CD4-positive, alpha-beta T cell (primary cell): Measurements from ENCODE around the gene KCND3. TPM values are rescaled to one million over a fixed set of nuclear protein-coding genes. Genes with fewer than 3 reads are reported as not detected.

Source experiments
- ATAC-seq: fragments of 200-7000 bp; cut with Tn5 transposase; one replicate; pipeline ENCODE4 v1.10.0; 2022; ENCODE audit warnings: mild to moderate bottlenecking; ENCODE audit not compliant: poor library complexity
- CTCF ChIA-PET: fragments of 350-600 bp; sonication (Branson Sonifier 250); formaldehyde crosslinking; loops from one replicate; lab custom pipeline; 2021; ENCODE audit warnings: antibody characterized with exemption, inconsistent platforms; lab: Charles Lee
- POLR2A ChIA-PET: fragments of 350-600 bp; sonication (Branson Sonifier 250); formaldehyde crosslinking; loops from one replicate; lab custom pipeline; 2021; ENCODE audit warnings: antibody characterized with exemption, inconsistent platforms; lab: Charles Lee
- DNase-seq, 14 experiments: peaks; one replicate each; pipeline ENCODE4 v3.0.0-alpha.2; 2013 to 2020; ENCODE audit warnings: mixed read lengths in 2 of 14
- H3K27ac ChIP-seq, 2 donors: one replicate each; pipeline versions ENCODE4 v1.5.1 to v1.7.0; 2013; ENCODE audit warnings: low read length in 2 of 2, low read depth in 1 of 2, mild to moderate bottlenecking in 1 of 2
- H3K27me3 ChIP-seq, 2 experiments: 1 replicate in 1 of 2; 2 replicates in 1 of 2; pipeline versions ENCODE4 v1.6.1 to v1.7.0; 2013; ENCODE audit warnings: low read length in 2 of 2, control low read depth in 1 of 2, mild to moderate bottlenecking in 1 of 2, moderate library complexity in 1 of 2; ENCODE audit not compliant: insufficient read depth in 2 of 2, control insufficient read depth in 1 of 2
- H3K36me3 ChIP-seq: one replicate; pipeline ENCODE4 v1.6.1; 2013; ENCODE audit warnings: low read length, control low read depth; ENCODE audit not compliant: insufficient read depth
- H3K4me1 ChIP-seq: one replicate; pipeline ENCODE4 v1.6.1; 2013; ENCODE audit warnings: low read length, control low read depth; ENCODE audit not compliant: insufficient read depth
- H3K4me3 ChIP-seq: one replicate; pipeline ENCODE4 v1.5.1; 2013; ENCODE audit warnings: mild to moderate bottlenecking, low read length, moderate library complexity
- H3K9me3 ChIP-seq, 2 experiments: 1 replicate in 1 of 2; 2 replicates in 1 of 2; pipeline versions ENCODE4 v1.6.1 to v1.7.0; 2013; ENCODE audit warnings: low read length in 2 of 2, mild to moderate bottlenecking in 2 of 2, control low read depth in 1 of 2, moderate library complexity in 1 of 2; ENCODE audit not compliant: control insufficient read depth in 1 of 2, insufficient read depth in 1 of 2
- H3K27ac Mint-ChIP-seq: one replicate; pipeline ENCODE4 v1.8.0; 2020; ENCODE audit warnings: mixed read lengths
- H3K27me3 Mint-ChIP-seq: one replicate; pipeline ENCODE4 v1.8.0; 2021; ENCODE audit warnings: mixed read lengths
- H3K36me3 Mint-ChIP-seq: one replicate; pipeline ENCODE4 v1.8.0; 2021; ENCODE audit warnings: low read depth, mixed read lengths
- H3K4me1 Mint-ChIP-seq: one replicate; pipeline ENCODE4 v1.8.0; 2021; ENCODE audit warnings: low read depth, mixed read lengths
- H3K4me3 Mint-ChIP-seq: one replicate; pipeline ENCODE4 v1.8.0; 2020; ENCODE audit warnings: mild to moderate bottlenecking, mixed read lengths
- H3K9me3 Mint-ChIP-seq: one replicate; pipeline ENCODE4 v1.8.0; 2020; ENCODE audit warnings: mixed read lengths
- intact Hi-C, 2 experiments: fragments of 100-400 bp; cut with DNase I in 1 of 2; cut with micrococcal nuclease in 1 of 2; formaldehyde crosslinking; loops; one replicate each; pipeline versions ENCODE4 v1.15.1 to v1.9.0; 2023 to 2025; cut with DNase I, micrococcal nuclease
- total RNA-seq, 174 experiments: library from RNA in 2 of 174; stranded (reverse) in 2 of 174; gene quantifications; one replicate each; pipeline ENCODE4 v1.2.3 and lab custom pipeline; 2021 to 2026
- TF ChIP-seq, protein P1 (sequence below): fragments of 200-600 bp; IDR thresholded peaks from one replicate; pipeline ENCODE4 v1.8.0; 2022; ENCODE audit warnings: antibody characterized with exemption, mild to moderate bottlenecking

The KCND3 gene
- total RNA-seq, 2 experiments from 2014 or later, result 0.05 TPM; not detected in 1

DNA sequence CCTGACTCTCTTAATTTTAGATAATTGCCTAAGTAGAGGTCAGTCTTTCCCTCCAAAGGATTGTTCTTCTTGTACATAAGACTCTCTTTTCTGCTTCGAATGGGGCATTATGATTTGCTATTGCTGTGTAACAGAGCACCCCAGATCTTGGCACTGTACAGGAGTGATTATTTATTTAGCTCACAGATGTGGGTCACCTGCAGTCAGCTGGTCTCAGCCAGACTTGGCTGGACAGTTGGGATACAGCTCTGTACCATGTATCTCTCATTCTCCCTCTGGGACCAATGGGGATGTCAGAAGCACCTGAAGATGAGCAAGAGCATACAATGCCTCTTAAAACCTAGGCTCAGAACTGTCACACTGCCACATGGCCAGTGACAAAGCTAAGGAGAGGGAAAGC is 23.4 kb upstream of the KCND3 start:
- peaks cover 18% of the 10 kb centered on the region for H3K27me3 Mint-ChIP-seq
- H3K4me1 Mint-ChIP-seq, result no peaks in the 10 kb centered on the region
- no peaks in the 10 kb centered on the region for H3K4me1 ChIP-seq
- no peaks in the 10 kb centered on the region for H3K36me3 Mint-ChIP-seq
- ChIA-PET CTCF (no interaction called here), POLR2A (no interaction called here)
- TF ChIP-seq, protein P1, sequence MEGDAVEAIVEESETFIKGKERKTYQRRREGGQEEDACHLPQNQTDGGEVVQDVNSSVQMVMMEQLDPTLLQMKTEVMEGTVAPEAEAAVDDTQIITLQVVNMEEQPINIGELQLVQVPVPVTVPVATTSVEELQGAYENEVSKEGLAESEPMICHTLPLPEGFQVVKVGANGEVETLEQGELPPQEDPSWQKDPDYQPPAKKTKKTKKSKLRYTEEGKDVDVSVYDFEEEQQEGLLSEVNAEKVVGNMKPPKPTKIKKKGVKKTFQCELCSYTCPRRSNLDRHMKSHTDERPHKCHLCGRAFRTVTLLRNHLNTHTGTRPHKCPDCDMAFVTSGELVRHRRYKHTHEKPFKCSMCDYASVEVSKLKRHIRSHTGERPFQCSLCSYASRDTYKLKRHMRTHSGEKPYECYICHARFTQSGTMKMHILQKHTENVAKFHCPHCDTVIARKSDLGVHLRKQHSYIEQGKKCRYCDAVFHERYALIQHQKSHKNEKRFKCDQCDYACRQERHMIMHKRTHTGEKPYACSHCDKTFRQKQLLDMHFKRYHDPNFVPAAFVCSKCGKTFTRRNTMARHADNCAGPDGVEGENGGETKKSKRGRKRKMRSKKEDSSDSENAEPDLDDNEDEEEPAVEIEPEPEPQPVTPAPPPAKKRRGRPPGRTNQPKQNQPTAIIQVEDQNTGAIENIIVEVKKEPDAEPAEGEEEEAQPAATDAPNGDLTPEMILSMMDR, result no peak
- H3K27ac ChIP-seq, result no peak overlapping the region
- no peak overlapping the region for H3K4me3 ChIP-seq
- H3K4me3 Mint-ChIP-seq, result no peak overlapping the region
- H3K9me3 ChIP-seq, result no peaks in the 10 kb centered on the region
- no peak overlapping the region for H3K27ac Mint-ChIP-seq
- ATAC-seq, result no peak
- H3K36me3 ChIP-seq, result no peaks in the 10 kb centered on the region
- DNase-seq, result no peak
- no peaks in the 10 kb centered on the region for H3K9me3 Mint-ChIP-seq
- intact Hi-C loops, result no loop called here
- no peaks in the 10 kb centered on the region for H3K27me3 ChIP-seq

DNA sequence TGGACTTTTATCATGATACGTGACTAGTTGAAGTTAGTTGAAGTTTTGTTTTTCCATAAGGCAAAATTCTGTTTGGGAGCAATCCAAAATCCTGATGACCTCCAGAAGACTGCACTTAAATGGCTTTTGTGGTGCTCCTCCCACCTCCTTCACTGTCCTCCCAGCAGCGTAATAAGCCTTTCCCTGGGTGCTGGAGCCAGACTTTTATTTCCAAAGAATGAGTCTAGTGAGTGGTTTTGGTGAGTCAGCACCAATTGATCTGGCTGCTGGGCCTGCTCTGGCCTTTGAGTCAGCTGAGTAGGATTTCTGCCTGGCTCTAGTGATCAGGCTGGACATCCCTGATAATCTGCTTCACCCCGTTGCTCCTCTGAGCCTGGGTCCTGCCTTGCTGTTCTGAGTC is 21.7 kb upstream of the KCND3 start:
- POLR2A ChIA-PET, result no interaction called here
- no peak for ATAC-seq
- peaks cover 17% of the 10 kb centered on the region for H3K27me3 Mint-ChIP-seq

DNA sequence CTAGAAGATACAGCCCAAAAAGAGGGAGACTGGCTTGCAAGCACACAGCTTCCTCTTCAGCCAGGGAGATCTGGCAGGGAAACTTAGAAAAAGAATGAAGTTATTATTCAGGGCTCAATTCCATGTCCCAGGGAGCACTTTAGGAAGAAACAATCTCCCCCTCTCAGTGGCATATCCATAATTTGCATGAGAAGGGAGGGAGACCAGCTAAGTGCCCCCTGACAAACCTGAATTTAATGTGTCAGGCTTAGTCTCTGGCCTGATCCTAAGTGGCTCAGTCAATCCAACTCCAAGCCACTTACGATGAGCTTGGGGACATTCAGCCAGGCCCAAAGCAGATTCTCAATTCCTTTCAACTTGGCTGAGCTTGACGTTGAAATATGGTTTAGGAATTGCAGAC is 17.7 kb upstream of the KCND3 start:
- DNase-seq, result no peak
- Mint-ChIP-seq H3K4me1 (no peaks in the 10 kb centered on the region), H3K9me3 (no peaks in the 10 kb centered on the region), H3K36me3 (no peaks in the 10 kb centered on the region), H3K27me3 (peaks cover 26% of the 10 kb centered on the region), H3K27ac (no peak overlapping the region), H3K4me3 (no peak overlapping the region)
- intact Hi-C loops, result no loop called here
- Histone ChIP-seq H3K27me3 (no peaks in the 10 kb centered on the region), H3K4me1 (no peaks in the 10 kb centered on the region), H3K36me3 (no peaks in the 10 kb centered on the region), H3K27ac (no peak overlapping the region), H3K9me3 (no peaks in the 10 kb centered on the region), H3K4me3 (no peak overlapping the region)
- CTCF ChIA-PET, result no interaction called here
- ATAC-seq, result no peak
- TF ChIP-seq, protein P1, result no peak
- POLR2A ChIA-PET, result no interaction called here

More for the DNA sequence above, 21.7 kb upstream of the KCND3 start:
- no peak overlapping the region for H3K4me3 Mint-ChIP-seq
- Histone ChIP-seq H3K36me3 (no peaks in the 10 kb centered on the region), H3K27ac (no peak overlapping the region), H3K9me3 (no peaks in the 10 kb centered on the region), H3K4me1 (no peaks in the 10 kb centered on the region), H3K4me3 (no peak overlapping the region), H3K27me3 (no peaks in the 10 kb centered on the region)
- no peaks in the 10 kb centered on the region for H3K36me3 Mint-ChIP-seq
- CTCF ChIA-PET, result no interaction called here
- DNase-seq, result no peak
- TF ChIP-seq, protein P1, result no peak
- no peaks in the 10 kb centered on the region for H3K4me1 Mint-ChIP-seq
- H3K27ac Mint-ChIP-seq, result no peak overlapping the region
- no peaks in the 10 kb centered on the region for H3K9me3 Mint-ChIP-seq
- intact Hi-C loops, result no loop called here
